Thyroid gland (tissue), 4 donors: ENCODE data around the gene NCAN.

Source experiments
- CTCF ChIP-seq, 6 experiments: fragments of 200-600 bp in 3 of 6; fragments of 450-650 bp in 3 of 6; sonication (generic) in 3 of 6; IDR thresholded peaks; one replicate each; pipeline ENCODE4 v1.5.1; 2016 to 2019; ENCODE audit warnings: antibody characterized with exemption in 6 of 6, mild to moderate bottlenecking in 2 of 6, inconsistent platforms in 1 of 6, moderate library complexity in 1 of 6
- POLR2A ChIP-seq, 2 donors: fragments of 450-650 bp; IDR thresholded peaks; one replicate each; pipeline ENCODE4 v1.6.1; 2017; ENCODE audit warnings: antibody characterized with exemption in 2 of 2, mild to moderate bottlenecking in 2 of 2, moderate library complexity in 1 of 2

GRCh38 chr19:19171821-19172532 is 39.8 kb upstream of the NCAN start:
- TF ChIP-seq POLR2A (IDR thresholded peaks at IDR 0.05) (no peak), CTCF (IDR thresholded peaks at IDR 0.05) (no peak)
